HG02840 (cell line): ENCODE measurements around the gene CNTRL.
A peak's percentile ranks its signal among the peaks of the same experiment; 100 is the strongest.
"Not testable (repeated sequence)": the region's sequence is repeated elsewhere in the genome, so short reads cannot be mapped to it uniquely, and the experiment has no call there.

Source experiments
- ATAC-seq: cut with Tn5 transposase; IDR thresholded peaks from one replicate; pipeline ENCODE4 v1.9.1; 2021; ENCODE audit warnings: mild to moderate bottlenecking, moderate library complexity, moderate number of reproducible peaks; ENCODE audit not compliant: unreplicated experiment, low FRiP score

CNTRL gene

DNA sequence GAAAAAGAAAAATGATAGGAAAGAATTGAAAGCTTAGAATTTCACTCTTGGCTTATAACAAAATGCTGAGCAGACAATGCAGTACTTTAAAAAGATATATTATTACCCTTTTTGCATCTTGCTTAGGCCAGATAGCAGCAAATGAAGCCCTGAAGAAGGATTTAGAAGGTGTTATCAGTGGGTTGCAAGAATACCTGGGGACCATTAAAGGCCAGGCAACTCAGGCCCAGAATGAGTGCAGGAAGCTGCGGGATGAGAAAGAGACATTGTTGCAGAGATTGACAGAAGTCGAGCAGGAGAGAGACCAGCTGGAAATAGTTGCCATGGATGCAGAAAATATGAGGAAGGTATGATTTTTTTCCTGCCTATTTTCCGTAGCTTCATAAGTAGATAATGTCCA lies 50.8 kb downstream of the CNTRL start:
- no peak for ATAC-seq

DNA sequence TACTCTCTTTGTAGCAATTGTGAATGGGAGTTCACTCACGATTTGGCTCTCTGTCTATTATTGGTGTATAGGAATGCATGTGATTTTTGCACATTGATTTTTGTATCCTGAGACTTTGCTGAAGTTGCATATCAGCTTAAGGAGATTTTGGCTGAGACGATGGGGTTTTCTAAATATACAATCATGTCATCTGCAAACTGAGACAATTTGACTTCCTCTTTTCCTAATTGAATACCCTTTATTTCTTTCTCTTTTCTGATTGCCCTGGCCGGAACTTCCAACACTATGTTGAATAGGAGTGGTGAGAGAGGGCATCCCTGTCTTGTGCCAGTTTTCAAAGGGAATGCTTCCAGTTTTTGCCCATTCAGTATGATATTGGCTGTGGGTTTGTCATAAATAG lies 54.6 kb downstream of the CNTRL start:
- ATAC-seq, result not testable (repeated sequence)

DNA sequence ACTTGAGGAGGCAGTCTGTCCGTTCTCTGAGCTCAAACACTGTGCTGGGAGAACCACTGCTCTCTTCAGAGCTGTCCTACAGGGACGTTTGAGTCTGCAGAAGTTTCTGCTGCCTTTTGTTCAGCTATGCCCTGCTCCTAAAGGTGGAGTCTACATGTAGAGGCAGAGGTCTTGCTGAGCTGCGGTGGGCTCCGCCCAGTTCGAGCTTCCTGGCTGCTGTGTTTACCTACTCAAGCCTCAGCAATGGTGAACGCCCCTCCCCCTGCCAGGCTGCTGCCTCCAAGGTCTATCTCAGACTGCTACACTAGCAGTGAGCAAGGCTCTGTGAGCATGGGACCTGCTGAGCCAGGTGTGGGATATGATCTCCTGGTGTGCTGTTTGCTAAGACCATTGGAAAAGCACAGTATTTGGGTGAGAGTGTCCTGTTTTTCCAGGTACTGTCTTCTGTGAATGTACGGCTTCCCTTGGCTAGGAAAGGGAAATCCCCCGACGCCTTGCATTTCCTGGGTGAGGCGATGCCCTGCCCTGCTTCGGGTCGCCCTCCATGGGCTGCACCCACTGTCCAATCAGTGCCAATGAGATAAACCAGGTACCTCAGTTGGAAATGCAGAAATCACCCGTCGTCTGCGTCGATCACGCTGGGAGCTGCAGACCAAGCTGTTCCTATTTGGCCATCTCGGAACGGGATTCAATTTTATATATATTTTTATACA lies 58.5 kb downstream of the CNTRL start:
- no peak for ATAC-seq

DNA sequence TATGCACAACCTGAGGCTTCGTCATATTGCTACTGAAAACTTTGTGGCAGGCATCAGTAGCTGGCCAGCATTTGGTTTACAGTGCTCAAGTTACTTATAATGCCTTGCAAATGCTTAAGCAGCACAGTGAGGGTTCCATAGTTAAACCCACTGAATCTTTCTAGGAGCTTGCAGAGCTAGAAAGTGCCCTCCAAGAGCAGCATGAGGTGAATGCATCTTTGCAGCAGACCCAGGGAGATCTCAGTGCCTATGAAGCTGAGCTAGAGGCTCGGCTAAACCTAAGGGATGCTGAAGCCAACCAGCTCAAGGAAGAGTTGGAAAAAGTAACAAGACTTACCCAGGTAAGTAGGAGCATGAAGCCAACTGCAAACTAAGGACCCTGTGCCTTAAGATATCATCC lies 60.9 kb downstream of the CNTRL start:
- ATAC-seq, result no peak

DNA sequence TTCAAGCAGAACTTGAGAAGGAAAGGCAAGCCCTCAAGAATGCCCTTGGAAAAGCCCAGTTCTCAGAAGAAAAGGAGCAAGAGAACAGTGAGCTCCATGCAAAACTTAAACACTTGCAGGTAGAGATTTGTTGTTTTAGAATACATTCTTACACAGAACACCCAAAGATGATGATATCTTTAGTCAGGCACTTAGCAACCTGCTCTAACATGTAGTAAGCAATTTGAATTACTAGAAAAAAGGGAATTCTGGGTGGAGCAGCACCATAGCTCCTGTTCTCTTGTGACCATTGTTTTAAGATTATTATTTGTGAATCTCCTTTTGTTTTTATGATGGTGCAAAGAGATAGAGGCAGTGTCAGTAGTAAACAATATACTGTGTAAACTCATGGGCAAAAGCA lies 63.8 kb downstream of the CNTRL start:
- no peak for ATAC-seq

DNA sequence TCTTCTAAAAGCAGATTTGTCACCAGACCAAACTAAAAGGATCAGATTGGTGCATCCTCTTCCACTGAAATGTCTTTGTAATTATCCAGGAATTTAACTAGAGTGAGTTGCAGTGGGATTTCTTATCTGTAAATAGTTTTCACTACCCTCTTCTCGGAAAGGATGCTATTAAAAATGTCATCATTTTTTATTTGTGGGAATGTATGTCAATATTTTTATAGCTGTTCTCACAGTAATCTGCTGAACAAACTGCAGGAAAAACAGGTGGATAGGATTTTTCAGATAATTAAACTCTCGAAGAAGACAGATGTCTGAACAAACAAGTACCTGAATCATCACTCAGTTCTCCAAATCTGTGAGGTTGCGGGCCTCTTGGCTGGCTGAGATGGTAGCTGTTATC lies 64.2 kb downstream of the CNTRL start:
- no peak for ATAC-seq

DNA sequence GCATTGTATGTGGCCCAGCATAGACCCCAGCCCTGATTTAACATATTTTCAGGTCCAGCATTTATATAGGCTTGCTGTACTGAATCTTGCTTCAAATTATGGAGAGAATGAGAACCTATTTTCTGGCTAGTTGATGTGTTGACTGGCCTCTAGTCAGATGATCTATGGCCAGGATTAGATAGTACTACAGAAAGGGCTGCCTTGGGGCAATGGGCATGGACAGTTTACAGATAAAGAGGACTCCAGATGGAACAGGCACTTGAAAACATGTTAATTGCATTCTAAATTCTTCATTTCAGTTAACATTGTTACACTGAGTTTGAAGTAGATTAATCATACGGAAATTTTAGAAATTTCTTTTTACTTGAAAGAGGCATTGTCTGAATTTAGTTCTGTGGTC lies 65.4 kb downstream of the CNTRL start:
- ATAC-seq, result no peak

DNA sequence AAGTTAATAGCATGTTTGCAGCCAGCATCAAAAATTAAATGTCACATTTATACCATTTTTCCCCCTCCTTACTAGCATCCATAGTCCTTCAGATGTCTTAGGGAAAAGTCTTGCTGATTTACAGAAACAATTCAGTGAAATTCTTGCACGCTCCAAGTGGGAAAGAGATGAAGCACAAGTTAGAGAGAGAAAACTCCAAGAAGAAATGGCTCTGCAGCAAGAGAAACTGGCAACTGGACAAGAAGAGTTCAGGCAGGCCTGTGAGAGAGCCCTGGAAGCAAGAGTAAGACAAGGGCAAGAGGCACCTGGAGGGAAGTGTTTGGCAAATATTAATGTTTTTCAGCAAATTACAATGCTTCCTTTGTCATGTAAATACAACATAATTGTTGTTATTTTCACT lies 66.6 kb downstream of the CNTRL start:
- no peak for ATAC-seq

DNA sequence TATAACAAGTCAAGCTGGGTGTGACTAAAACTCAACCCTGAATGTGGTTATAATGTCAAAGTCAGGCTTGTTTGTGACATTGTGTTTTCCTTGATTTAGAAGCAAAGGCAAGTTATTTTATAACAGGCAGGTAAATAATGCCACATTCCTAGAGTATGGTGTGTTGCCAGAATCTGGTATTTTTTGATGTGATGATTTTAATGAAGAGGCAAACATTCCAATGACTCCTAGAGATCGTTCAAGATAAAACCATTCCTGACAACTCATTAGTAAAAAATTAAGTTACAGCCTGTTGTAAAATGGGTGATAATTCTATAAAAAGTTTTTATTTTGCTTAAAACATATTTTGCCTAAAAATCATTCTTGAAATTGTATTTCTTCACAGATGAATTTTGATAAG lies 67.0 kb downstream of the CNTRL start:
- no peak for ATAC-seq

DNA sequence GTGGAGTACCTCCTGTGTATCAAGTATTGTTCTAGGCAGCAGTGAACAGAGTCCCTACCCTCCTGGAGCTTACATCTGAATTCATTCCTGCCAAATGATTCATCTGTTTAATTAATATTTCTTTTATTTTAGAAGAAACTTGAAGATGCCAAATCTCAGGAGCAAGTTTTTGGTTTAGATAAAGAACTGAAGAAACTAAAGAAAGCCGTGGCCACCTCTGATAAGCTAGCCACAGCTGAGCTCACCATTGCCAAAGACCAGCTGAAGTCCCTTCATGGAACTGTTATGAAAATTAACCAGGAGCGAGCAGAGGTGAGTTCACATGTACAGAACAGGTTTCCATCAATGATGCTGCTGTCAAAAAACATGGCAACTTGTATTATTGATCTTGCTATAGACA lies 69.0 kb downstream of the CNTRL start:
- ATAC-seq, result no peak

DNA sequence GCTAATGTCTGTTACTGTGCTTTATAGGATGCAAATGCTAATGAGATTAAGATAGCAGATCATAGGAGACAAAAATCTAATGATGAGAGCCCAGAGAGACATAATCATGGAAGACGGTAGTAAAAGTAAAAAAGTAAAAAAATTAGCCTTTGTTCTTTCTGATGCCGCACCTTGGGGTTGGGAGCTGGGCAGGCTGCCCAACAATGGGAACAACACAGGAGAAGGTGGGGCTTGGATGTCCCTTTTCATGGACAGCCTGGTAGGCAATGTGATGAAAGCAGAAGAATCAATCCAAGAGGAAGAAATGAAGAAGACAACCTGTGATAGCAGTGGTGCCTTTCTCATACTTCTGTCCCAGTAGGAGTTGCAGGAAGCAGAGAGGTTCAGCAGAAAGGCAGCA lies 69.7 kb downstream of the CNTRL start:
- ATAC-seq, result no peak

DNA sequence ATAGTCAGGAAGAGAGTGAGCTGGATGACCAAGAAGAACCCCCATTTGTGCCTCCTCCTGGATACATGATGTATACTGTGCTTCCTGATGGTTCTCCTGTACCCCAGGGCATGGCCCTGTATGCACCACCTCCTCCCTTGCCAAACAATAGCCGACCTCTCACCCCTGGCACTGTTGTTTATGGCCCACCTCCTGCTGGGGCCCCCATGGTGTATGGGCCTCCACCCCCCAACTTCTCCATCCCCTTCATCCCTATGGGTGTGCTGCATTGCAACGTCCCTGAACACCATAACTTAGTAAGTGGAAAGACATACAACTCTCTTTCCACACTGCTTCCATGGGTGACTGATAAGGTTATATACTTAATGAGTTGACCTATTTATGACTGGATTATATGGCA lies 75.4 kb downstream of the CNTRL start:
- no peak for ATAC-seq

DNA sequence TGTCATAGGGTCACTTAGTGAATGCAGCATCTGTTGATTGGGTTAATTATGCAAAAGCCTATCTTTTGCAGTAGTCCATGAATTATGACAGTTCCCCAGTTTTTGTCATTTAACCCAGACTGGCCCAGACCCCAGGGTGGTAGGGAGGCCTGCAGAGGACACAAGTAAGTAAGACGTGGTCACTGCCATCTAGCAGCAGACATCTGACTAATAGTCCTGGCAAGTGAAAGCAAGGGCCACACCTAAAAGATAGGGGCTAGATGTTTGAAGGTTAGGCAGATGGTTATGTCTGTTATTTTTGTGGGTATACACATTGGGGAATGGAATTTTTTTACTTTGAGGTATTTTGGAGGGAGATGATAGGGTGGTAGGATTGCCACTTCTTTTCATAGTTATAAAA lies 78.9 kb downstream of the CNTRL start:
- no peak for ATAC-seq

DNA sequence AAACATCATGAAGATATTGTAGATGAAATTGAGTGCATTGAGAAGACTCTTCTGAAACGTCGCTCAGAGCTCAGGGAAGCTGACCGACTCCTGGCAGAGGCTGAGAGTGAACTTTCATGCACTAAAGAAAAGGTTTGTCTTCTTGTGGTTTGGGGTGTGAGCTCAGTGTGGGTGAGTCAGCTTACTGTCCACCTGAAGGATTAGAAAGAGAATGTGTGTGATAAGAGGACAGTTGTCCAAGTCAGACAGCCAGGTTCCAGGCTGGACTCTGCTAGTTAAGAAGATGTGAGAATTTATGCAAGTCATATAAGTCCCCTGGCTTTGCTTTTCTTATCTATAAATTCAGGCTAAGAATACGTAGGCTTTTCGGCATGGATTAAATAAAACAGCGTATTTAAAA lies 80.0 kb downstream of the CNTRL start:
- ATAC-seq, result no peak

DNA sequence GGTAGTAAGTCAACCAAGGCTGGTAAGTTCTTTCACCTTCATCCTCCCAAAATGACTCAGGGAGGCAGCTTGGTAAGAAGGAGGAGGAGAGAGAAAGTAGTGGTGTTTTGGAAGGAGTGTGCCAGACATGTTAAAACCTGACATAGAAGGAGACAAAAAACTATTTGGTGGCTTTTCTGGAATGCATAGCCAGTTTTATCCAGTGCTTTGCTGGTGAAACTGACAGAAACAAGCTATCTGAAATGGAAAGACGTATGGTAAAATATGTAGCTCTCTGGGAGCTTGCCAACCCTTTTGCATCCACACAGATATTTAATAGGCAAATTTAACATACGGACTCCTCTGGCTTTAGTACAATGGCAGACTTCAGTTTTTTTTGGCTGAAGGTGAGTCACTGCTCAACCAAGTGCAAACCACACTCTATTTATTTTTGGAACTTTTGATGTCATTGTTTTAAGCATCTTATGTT lies 81.5 kb downstream of the CNTRL start:
- ATAC-seq, result peak; percentile 64

DNA sequence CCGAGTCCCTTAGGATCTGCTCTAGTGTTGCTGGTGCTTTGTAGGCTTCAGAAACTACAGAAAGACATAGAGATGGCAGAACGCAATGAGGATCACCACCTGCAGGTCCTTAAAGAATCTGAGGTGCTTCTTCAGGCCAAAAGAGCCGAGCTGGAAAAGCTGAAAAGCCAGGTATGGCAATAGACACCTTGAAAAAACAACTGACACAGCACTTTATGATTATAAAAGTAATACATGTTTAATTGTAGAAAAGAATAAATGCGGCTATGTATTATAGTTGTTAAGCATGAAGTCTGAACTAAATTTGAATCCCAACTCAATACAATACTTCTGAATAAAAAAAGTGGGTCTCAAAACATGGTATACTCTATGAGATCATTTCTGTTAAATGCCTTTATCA lies 83.2 kb downstream of the CNTRL start:
- no peak for ATAC-seq

DNA sequence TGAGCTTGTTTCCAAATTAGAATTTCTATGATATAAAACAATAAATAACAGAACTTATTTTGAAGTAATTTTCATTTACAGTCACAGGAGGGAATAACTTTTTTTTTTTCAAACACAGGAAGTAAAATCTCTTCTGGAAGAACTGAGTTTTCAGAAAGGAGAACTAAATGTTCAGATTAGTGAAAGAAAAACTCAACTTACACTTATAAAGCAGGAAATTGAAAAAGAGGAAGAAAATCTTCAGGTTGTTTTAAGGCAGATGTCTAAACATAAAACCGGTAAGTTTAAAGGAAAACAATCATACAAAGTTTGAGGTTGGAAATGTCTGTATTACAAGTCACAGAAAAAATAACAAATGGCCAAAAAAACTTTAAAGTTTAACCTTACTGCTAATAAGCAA lies 85.3 kb downstream of the CNTRL start:
- no peak for ATAC-seq

DNA sequence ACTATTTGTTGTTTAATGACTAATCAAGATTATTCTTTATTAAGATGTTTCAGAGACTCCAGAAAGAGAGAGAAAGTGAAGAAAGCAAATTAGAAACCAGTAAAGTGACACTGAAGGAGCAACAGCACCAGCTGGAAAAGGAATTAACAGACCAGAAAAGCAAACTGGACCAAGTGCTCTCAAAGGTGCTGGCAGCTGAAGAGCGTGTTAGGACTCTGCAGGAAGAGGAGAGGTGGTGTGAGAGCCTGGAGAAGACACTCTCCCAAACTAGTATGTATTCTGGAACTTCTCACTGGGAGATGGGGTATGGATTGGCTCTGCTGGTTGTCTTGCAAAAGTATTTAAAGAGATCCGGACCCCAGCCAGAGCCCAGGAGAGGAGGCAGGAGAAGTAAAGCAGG lies 93.3 kb downstream of the CNTRL start:
- no peak for ATAC-seq

DNA sequence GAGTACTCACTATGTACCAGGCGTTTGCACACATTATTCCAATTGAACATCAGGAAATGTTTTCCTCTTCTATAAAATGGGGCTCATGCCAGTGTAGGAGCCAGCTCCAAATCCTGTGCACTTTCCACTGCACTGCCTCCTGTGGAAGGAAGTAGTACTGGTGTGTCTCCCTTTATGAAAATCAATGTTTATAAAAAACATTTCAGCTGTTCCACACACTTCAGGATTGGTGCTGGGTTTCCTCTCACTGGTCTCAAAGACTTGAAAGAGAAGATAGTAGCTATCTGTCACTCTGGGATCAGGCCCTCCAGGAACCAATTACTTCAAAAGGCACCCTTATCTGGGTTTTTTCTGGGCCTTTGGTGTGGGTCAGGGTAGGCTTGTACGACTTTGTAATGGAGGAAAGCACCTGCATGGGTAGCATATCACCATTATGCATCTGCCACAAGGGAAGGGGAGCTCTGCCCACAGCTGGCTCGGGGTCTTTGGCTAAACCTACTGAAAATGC lies 94.4 kb downstream of the CNTRL start:
- no peak for ATAC-seq

DNA sequence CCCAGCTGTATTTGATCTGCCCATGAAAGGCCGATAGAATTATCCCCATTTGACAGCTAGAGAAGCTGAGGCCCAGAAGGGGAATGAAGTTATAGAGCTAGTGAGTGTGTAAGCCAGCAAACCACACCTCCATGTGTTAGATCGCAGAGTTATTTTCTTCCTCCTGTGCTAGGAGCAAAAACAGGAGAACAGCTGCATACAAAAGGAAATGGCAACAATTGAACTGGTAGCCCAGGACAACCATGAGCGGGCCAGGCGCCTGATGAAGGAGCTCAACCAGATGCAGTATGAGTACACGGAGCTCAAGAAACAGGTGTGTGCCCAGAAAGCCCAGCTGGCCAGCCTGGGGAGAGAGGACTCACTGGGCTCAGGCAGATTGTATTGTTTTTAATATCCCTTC lies 96.5 kb downstream of the CNTRL start:
- no peak for ATAC-seq

DNA sequence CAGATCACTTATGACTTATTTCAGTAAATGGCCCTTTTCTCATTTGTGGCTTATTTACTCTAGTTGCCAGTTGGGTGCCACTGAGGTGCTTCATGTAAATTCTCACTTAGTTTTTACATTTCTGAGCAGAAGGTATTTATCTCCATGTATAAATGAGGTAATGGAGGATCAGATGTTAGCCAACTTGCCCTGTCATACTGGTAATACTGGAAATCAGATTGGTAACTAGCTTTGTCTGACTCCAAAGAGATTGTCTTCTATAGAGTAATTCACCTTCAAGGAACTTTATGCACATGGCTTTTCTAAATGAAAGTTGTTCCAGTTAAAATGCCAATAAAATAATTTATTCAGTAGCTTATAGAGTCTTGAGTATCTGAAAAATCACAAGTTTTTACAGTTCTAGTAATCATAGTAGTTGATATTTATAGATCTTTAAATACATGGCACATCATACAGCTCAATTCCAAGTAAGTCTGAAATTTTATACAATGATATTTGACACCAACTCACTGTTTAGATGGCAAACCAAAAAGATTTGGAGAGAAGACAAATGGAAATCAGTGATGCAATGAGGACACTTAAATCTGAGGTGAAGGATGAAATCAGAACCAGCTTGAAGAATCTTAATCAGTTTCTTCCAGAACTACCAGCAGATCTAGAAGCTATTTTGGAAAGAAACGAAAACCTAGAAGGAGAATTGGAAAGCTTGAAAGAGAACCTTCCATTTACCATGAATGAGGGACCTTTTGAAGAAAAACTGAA lies 98.2 kb downstream of the CNTRL start:
- ATAC-seq, result no peak

DNA sequence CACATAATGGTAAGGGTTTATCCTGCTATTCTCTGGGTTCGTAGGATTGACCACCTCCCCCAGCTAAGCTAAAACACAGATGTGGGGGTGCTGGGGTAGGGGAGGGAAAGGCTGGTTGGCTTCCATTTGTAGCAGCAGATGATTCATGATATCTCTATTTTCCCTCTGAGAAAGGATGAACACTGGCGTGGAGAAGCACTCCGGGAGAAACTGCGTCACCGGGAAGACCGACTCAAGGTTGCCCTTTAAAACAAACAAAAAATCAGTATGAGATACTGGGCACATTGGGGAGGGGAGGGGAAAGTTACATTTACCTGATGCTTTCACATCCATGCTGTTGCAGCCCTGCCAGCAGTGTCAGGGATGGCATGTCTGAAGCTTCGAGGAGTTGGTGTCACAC lies 98.7 kb downstream of the CNTRL start:
- no peak for ATAC-seq
